Adrenal gland (tissue), 12 donors: ENCODE data around the gene ACSM6. TPM values are rescaled to one million over a fixed set of nuclear protein-coding genes. Genes with fewer than 3 reads are reported as not detected.
"Not testable (repeated sequence)": the region's sequence is repeated elsewhere in the genome, so short reads cannot be mapped to it uniquely, and the experiment has no call there.

ENCODE experiments used
- DNase-seq, 7 donors: peaks; one replicate each; pipeline ENCODE4 v3.0.0-alpha.2; 2019 to 2020
- H3K27ac ChIP-seq, 5 donors: fragments of 200-600 bp; sonication (generic) in 4 of 5; 1 replicate in 3 of 5; 2 replicates in 2 of 5; pipeline versions ENCODE4 v1.5.1 to v1.8.0; 2016 to 2020; ENCODE audit warnings: mild to moderate bottlenecking in 1 of 5
- H3K27me3 ChIP-seq: fragments of 200-600 bp; 2 replicates; pipeline ENCODE4 v1.8.0; 2021
- H3K36me3 ChIP-seq, 2 donors: fragments of 200-600 bp; replicated peaks in 1 of 2; 1 replicate in 1 of 2; 2 replicates in 1 of 2; pipeline versions ENCODE4 v1.5.1 to v1.8.0; 2018 to 2022
- H3K4me1 ChIP-seq, 2 donors: fragments of 200-600 bp; replicated peaks in 1 of 2; 1 replicate in 1 of 2; 2 replicates in 1 of 2; pipeline versions ENCODE4 v1.5.1 to v1.8.0; 2018 to 2021
- H3K4me3 ChIP-seq, 4 donors: fragments of 200-600 bp; sonication (generic) in 3 of 4; one replicate each; pipeline ENCODE4 v1.5.1; 2016 to 2018
- H3K9me3 ChIP-seq, 3 donors: fragments of 200-600 bp; sonication (generic) in 1 of 3; replicated peaks in 1 of 3; 1 replicate in 2 of 3; 2 replicates in 1 of 3; pipeline versions ENCODE4 v1.5.1 to v1.8.0; 2016 to 2021
- POLR2A ChIP-seq, 2 donors: fragments of 450-650 bp; IDR thresholded peaks; one replicate each; pipeline ENCODE4 v1.6.1; 2017; ENCODE audit warnings: antibody characterized with exemption in 2 of 2, mild to moderate bottlenecking in 2 of 2, moderate library complexity in 1 of 2
- WGBS, 4 donors: extraction: QIAGEN DNeasy Blood & Tissue Kit in 2 of 4; methylation state at CpG; one replicate each; pipeline versions ENCODE4 v1.1.5 to v1.1.7; 2013 to 2017; 5-methylcytosine and 5-hydroxymethylcytosine counted together
- intact Hi-C, 2 donors: fragments of 100-400 bp; cut with DNase I; formaldehyde crosslinking; loops; one replicate each; pipeline versions ENCODE4 v1.14.1 to v1.15.0; 2022 to 2023
- polyA plus RNA-seq, 3 donors: library from polyadenylated mRNA; stranded (reverse); fragments of 200-250 nt in 2 of 3; fragments of 350-450 nt in 1 of 3; fragmentation: Illumina TruSeq in 1 of 3; extraction: RNeasy Lipid Tissue Mini Kit (QIAGEN cat#74804) in 1 of 3; gene quantifications; one replicate each; pipeline ENCODE4 v1.2.3, GENCODE V29; 2013 to 2014
- total RNA-seq, 9 donors: library from RNA; depleted of rRNA in 4 of 9; stranded (reverse); fragments of >200 nt in 4 of 9; fragments of 120-200 nt in 1 of 9; fragmentation: NEBNext Ultra II Directional in 1 of 9; extraction: Animal tissue kit (Norgen Biotek cat#: 25700) in 1 of 9; gene quantifications; one replicate each; pipeline versions ENCODE4 v1.1.0 to v1.2.4, GENCODE V29; 2013 to 2023
- TF ChIP-seq, protein P1 (sequence below), 6 experiments: fragments of 450-650 bp in 4 of 6; fragments of 200-600 bp in 2 of 6; sonication (generic) in 1 of 6; IDR thresholded peaks; 1 replicate in 5 of 6; 2 replicates in 1 of 6; pipeline versions ENCODE4 v1.5.1 to v1.8.0; 2016 to 2021; ENCODE audit warnings: antibody characterized with exemption in 6 of 6, mild to moderate bottlenecking in 2 of 6, moderate library complexity in 1 of 6
- donor health status: healthy with polysubstance abuse.
- donor health status: Bipolar disorder and iron deficiency.
- donor health status: DM: yes; HTN: yes; CAD: no.
- donor health status: DM: no; HTN: no; CAD: no.
- donor health status: DM: no; HTN: no; CAD: no.
- donor health status: DM: yes; HTN: yes; CAD: no.

The ACSM6 gene
- total and polyA plus RNA-seq, 12 donors = not detected

GRCh38 chr10:95188593-95188992 lies 5.4 kb upstream of the ACSM6 start:
- H3K27ac ChIP-seq = no peak overlapping the region
- no peak for DNase-seq
- TF ChIP-seq, protein P1, sequence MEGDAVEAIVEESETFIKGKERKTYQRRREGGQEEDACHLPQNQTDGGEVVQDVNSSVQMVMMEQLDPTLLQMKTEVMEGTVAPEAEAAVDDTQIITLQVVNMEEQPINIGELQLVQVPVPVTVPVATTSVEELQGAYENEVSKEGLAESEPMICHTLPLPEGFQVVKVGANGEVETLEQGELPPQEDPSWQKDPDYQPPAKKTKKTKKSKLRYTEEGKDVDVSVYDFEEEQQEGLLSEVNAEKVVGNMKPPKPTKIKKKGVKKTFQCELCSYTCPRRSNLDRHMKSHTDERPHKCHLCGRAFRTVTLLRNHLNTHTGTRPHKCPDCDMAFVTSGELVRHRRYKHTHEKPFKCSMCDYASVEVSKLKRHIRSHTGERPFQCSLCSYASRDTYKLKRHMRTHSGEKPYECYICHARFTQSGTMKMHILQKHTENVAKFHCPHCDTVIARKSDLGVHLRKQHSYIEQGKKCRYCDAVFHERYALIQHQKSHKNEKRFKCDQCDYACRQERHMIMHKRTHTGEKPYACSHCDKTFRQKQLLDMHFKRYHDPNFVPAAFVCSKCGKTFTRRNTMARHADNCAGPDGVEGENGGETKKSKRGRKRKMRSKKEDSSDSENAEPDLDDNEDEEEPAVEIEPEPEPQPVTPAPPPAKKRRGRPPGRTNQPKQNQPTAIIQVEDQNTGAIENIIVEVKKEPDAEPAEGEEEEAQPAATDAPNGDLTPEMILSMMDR (IDR thresholded peaks at IDR 0.05) = no peak
- no peak for TF ChIP-seq POLR2A (IDR thresholded peaks at IDR 0.05)
- no peaks in the 10 kb centered on the region for H3K36me3 ChIP-seq
- no peaks in the 10 kb centered on the region for H3K9me3 ChIP-seq
- no peaks in the 10 kb centered on the region for H3K4me1 ChIP-seq
- H3K27me3 ChIP-seq = no peaks in the 10 kb centered on the region
- no peak overlapping the region for H3K4me3 ChIP-seq
- intact Hi-C loops = no loop called here

GRCh38 chr10:95196046-95196445 lies 2.0 kb downstream of the ACSM6 start:
- no peaks in the 10 kb centered on the region for H3K27me3 ChIP-seq
- no peaks in the 10 kb centered on the region for H3K9me3 ChIP-seq
- H3K36me3 ChIP-seq = no peaks in the 10 kb centered on the region
- intact Hi-C loops = no loop called here
- no peak for TF ChIP-seq POLR2A (IDR thresholded peaks at IDR 0.05)
- TF ChIP-seq, protein P1 (IDR thresholded peaks at IDR 0.05) = no peak
- H3K4me1 ChIP-seq = no peaks in the 10 kb centered on the region
- WGBS, 4 donors = 64 to 78% (median 71%) methylated on average over 3 of the region's 3 CpGs
- no peak overlapping the region for H3K27ac ChIP-seq
- DNase-seq = no peak
- no peak overlapping the region for H3K4me3 ChIP-seq

- WGBS, 4 donors = 84 to 95% (median 90%) methylated on average over 3 to 4 of the region's 4 CpGs; no CpG with 5 or more reads in 1 of the 4 donors
- H3K4me1 ChIP-seq = no peaks in the 10 kb centered on the region
- no peak overlapping the region for H3K4me3 ChIP-seq
- H3K9me3 ChIP-seq = no peaks in the 10 kb centered on the region
- no peaks in the 10 kb centered on the region for H3K27me3 ChIP-seq
- H3K36me3 ChIP-seq = no peaks in the 10 kb centered on the region
- no peak for TF ChIP-seq POLR2A (IDR thresholded peaks at IDR 0.05)
- TF ChIP-seq, protein P1 (IDR thresholded peaks at IDR 0.05) = no peak
- intact Hi-C loops = no loop called here
- no peak overlapping the region for H3K27ac ChIP-seq
- DNase-seq = no peak
Observed at GRCh38 chr10:95201736-95202135, 7.7 kb downstream of the ACSM6 start.

DNA sequence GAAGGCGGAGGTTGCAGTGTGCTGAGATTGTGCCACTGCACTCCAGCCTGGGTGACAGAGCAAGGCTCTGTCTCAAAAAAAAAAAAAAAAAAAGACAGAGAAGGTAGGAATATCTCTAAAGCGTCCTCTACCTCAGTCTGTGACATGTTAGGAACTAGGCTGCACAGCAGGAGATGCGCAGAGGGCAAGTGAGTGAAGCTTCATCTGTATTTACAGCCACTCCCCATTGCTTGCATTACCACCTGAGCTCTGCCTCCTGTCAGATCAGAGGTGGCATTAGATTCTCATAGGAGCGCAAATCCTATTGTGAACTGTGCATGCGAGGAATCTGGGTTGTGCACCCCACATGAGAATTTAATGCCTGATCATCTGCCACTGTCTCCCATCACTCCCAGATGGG lies 8.8 kb downstream of the ACSM6 start:
- DNase-seq, H3K27ac ChIP-seq, H3K36me3 ChIP-seq, intact Hi-C loops, H3K4me3 ChIP-seq, H3K9me3 ChIP-seq, H3K27me3 ChIP-seq, H3K4me1 ChIP-seq: not testable (repeated sequence)
- 82 to 95% (median 90%) methylated on average over 5 of the region's 5 CpGs for WGBS, 4 donors

DNA sequence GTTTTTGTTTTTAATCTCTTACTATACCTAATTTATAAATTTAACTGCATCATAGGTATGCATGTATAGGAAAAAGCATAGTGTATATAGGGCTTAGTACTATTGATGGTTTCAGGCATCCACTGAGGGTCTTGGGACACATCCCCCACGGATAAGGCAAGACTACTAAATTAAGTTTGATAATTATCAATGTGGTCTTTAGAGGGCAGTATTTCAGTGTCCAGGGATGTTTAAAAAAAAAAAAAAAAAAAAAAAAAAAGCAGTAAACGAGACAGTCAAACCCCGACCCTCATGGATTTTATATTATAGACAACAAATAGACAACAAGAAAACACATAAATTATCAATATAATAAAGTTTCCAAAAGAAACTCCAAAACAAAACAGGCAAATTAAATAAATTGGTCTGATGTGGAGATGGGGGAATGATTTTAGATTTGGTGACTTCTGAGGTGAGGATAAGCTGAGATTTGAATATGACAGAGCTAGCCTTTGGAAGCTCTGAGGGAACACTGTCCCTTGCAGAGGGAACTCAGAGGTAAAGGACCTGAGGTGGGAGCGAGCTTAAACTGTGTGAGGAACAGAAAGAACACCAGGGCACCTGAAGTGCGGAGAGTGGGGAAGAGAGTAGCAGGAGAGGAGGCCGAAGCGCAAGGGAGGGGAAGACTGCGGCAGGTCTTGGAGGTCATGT lies 14.8 kb downstream of the ACSM6 start:
- no peaks in the 10 kb centered on the region for H3K4me1 ChIP-seq
- H3K4me3 ChIP-seq = no peak overlapping the region
- DNase-seq = no peak
- no peaks in the 10 kb centered on the region for H3K9me3 ChIP-seq
- no peak overlapping the region for H3K27ac ChIP-seq
- TF ChIP-seq, protein P1 (IDR thresholded peaks at IDR 0.05) = peak in 3 of 6 experiments; percentile 19 to 45 (median 34)
- no peak for TF ChIP-seq POLR2A (IDR thresholded peaks at IDR 0.05)
- WGBS, 4 donors = 55 to 60% (median 58%) methylated on average over 8 of the region's 8 CpGs
- intact Hi-C loops = no loop called here
- no peaks in the 10 kb centered on the region for H3K36me3 ChIP-seq
- no peaks in the 10 kb centered on the region for H3K27me3 ChIP-seq
